GM23338 (cell line): ENCODE measurements around the gene SCRT2. TPM values are rescaled to one million over a fixed set of nuclear protein-coding genes. Genes with fewer than 3 reads are reported as not detected.

Experiments
- ATAC-seq: fragments of 200-7000 bp; cut with Tn5 transposase; 3 replicates; pipeline ENCODE4 v1.9.1; 2020
- DNase-seq: peaks from one replicate; pipeline ENCODE4 v3.0.0-alpha.2; 2015; ENCODE audit warnings: low spot score
- H2AFZ ChIP-seq: fragments of 200-600 bp; sonication (generic); 2 replicates; pipeline ENCODE4 v1.8.0; 2016; ENCODE audit warnings: antibody characterized with exemption, mild to moderate bottlenecking, moderate library complexity
- H3F3A ChIP-seq: fragments of 200-600 bp; sonication (generic); replicated peaks from 2 replicates; pipeline ENCODE4 v1.8.0; 2017; ENCODE audit warnings: antibody characterized with exemption, mixed run types, low read depth
- H3K27ac ChIP-seq: fragments of 200-600 bp; sonication (generic); 2 replicates; pipeline ENCODE4 v1.6.1; 2016; ENCODE audit warnings: low read depth
- H3K27me3 ChIP-seq: fragments of 200-600 bp; sonication (generic); 2 replicates; pipeline ENCODE4 v1.8.0; 2016; ENCODE audit warnings: mild to moderate bottlenecking, mixed run types, moderate library complexity; ENCODE audit not compliant: insufficient read depth
- H3K36me3 ChIP-seq: fragments of 200-600 bp; sonication (generic); 2 replicates; pipeline ENCODE4 v1.8.0; 2016; ENCODE audit warnings: mild to moderate bottlenecking; ENCODE audit not compliant: insufficient read depth
- H3K4me1 ChIP-seq: fragments of 200-600 bp; sonication (generic); 2 replicates; pipeline ENCODE4 v1.8.0; 2016; ENCODE audit warnings: mild to moderate bottlenecking, moderate library complexity; ENCODE audit not compliant: insufficient read depth
- H3K4me2 ChIP-seq: fragments of 200-600 bp; sonication (generic); 2 replicates; pipeline ENCODE4 v1.7.1; 2017; ENCODE audit warnings: mixed run types
- H3K4me3 ChIP-seq: fragments of 200-600 bp; sonication (generic); 2 replicates; pipeline ENCODE4 v1.6.1; 2016; ENCODE audit warnings: mixed run types
- H3K79me2 ChIP-seq: fragments of 200-600 bp; sonication (generic); replicated peaks from 2 replicates; pipeline ENCODE4 v1.8.0; 2017; ENCODE audit warnings: mild to moderate bottlenecking; ENCODE audit not compliant: insufficient read depth
- H3K9me2 ChIP-seq: fragments of 200-600 bp; sonication (generic); 2 replicates; pipeline ENCODE4 v1.8.0; 2017; ENCODE audit not compliant: insufficient read depth
- H4K20me1 ChIP-seq: fragments of 200-600 bp; sonication (generic); replicated peaks from 2 replicates; pipeline ENCODE4 v1.8.0; 2017; ENCODE audit warnings: mild to moderate bottlenecking; ENCODE audit not compliant: insufficient read depth
- H3K27ac Mint-ChIP-seq: 2 replicates; pipeline ENCODE4 v1.8.0; 2020; ENCODE audit warnings: inconsistent platforms, mild to moderate bottlenecking, moderate library complexity, mixed read lengths
- H3K27me3 Mint-ChIP-seq: 3 replicates; pipeline ENCODE4 v1.8.0; 2022; ENCODE audit warnings: low read depth, mild to moderate bottlenecking, moderate library complexity, mixed read lengths, inconsistent platforms; ENCODE audit not compliant: insufficient read depth, poor library complexity
- H3K36me3 Mint-ChIP-seq: 3 replicates; pipeline ENCODE4 v1.8.0; 2021; ENCODE audit warnings: low read depth, mild to moderate bottlenecking, inconsistent platforms, moderate library complexity, mixed read lengths
- H3K4me1 Mint-ChIP-seq: 3 replicates; pipeline ENCODE4 v1.8.0; 2020; ENCODE audit warnings: mild to moderate bottlenecking, inconsistent platforms, mixed read lengths
- H3K4me3 Mint-ChIP-seq: 3 replicates; pipeline ENCODE4 v1.8.0; 2021; ENCODE audit warnings: moderate library complexity, mild to moderate bottlenecking, inconsistent platforms, mixed read lengths
- H3K9me3 Mint-ChIP-seq: 3 replicates; pipeline ENCODE4 v1.8.0; 2020; ENCODE audit warnings: moderate library complexity, mild to moderate bottlenecking, inconsistent platforms, mixed read lengths
- ETS1 ChIP-seq: IDR thresholded peaks from 2 replicates; pipeline ENCODE4 v1.6.1; 2016; ENCODE audit warnings: antibody characterized with exemption
- EZH2 ChIP-seq: fragments of 200-600 bp; sonication (generic); IDR thresholded peaks from one replicate; pipeline ENCODE4 v1.8.0; 2017; ENCODE audit warnings: antibody characterized with exemption, mild to moderate bottlenecking, low read depth; ENCODE audit not compliant: unreplicated experiment
- EZH2phosphoT487 ChIP-seq: fragments of 200-600 bp; sonication (generic); IDR thresholded peaks from one replicate; pipeline ENCODE4 v1.8.1; 2018; ENCODE audit warnings: antibody characterized with exemption; ENCODE audit not compliant: unreplicated experiment
- NANOG ChIP-seq: IDR thresholded peaks from 2 replicates; pipeline ENCODE4 v1.6.1; 2016; ENCODE audit warnings: antibody characterized with exemption, borderline replicate concordance
- ZNF462 ChIP-seq: fragments of 250-450 bp; sonication (Bioruptor Pico); IDR thresholded peaks from 2 replicates; pipeline ENCODE4 v1.5.0; 2020; ENCODE audit warnings: mild to moderate bottlenecking, moderate library complexity
- polyA plus RNA-seq: library from polyadenylated mRNA; unstranded; fragments of >200 nt; fragmentation: Nextera tagmentation; extraction: Ambion mirVana; gene quantifications from 2 replicates; pipeline ENCODE4 v1.2.1, GENCODE V29; 2016
- total RNA-seq: library from RNA; depleted of rRNA; stranded (reverse); fragments of >200 nt; shearing (Covaris generic); gene quantifications from 2 replicates; pipeline ENCODE4 v1.2.3, GENCODE V29; 2014

The SCRT2 gene
- total and polyA plus RNA-seq, 2 experiments from 2014 or later, result 0.31 TPM; not detected in 1

DNA sequence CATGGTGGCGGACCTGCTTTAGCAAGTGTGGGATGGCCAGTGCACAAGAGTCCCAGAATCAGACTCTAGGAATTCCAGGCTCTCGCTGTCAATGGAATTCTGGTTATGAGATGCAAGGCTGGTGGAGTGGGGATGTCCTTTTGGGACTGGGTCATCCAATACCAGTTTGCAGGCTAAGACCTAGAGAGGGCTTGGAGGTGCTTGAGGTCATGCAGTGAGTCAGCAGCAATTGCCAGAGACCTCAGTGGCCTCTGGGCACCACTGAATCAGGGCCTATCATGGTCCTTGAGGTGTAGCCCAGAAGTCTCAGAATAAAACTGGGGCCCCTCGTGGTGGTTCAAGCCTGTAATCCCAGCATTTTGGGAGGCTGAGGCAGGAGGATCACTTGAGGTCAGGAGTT is 1.4 kb upstream of the SCRT2 start:
- H3K27me3 ChIP-seq, result peaks cover 47% of the 10 kb centered on the region
- H3F3A ChIP-seq, result 0 out of 2 replicates have a peak, but pooled peaks cover 4% of the 10 kb centered on the region
- TF ChIP-seq ETS1, result no peak
- no peak for TF ChIP-seq EZH2
- no peak for TF ChIP-seq EZH2phosphoT487
- TF ChIP-seq NANOG, result no peak
- TF ChIP-seq ZNF462 (CRISPR knock-in tag), result no peak
- Mint-ChIP-seq H3K4me3 (peak overlapping the region; percentile 79), H3K27ac (no peak overlapping the region), H3K36me3 (no peaks in the 10 kb centered on the region), H3K9me3 (no peaks in the 10 kb centered on the region), H3K27me3 (peaks cover 44% of the 10 kb centered on the region), H3K4me1 (peaks cover 31% of the 10 kb centered on the region)
- no peaks in the 10 kb centered on the region for H3K9me2 ChIP-seq
- H3K36me3 ChIP-seq, result no peaks in the 10 kb centered on the region
- no peak overlapping the region for H3K27ac ChIP-seq
- H3K4me2 ChIP-seq, result peak overlapping the region; percentile 100
- peak overlapping the region; percentile 99 for H2AFZ ChIP-seq
- H3K4me1 ChIP-seq, result peaks cover 21% of the 10 kb centered on the region; the same call in 1 of the 2 replicates
- no peaks in the 10 kb centered on the region for H4K20me1 ChIP-seq
- DNase-seq (no peak), ATAC-seq (no peak)
- no peaks in the 10 kb centered on the region for H3K79me2 ChIP-seq
- H3K4me3 ChIP-seq, result peak overlapping the region; percentile 88
